GM21786 (cell line): ENCODE results near the gene RHOBTB1.

ENCODE experiments used
- ATAC-seq: cut with Tn5 transposase; IDR thresholded peaks from one replicate; pipeline ENCODE4 v1.9.1; 2021; ENCODE audit not compliant: unreplicated experiment

The RHOBTB1 gene

DNA sequence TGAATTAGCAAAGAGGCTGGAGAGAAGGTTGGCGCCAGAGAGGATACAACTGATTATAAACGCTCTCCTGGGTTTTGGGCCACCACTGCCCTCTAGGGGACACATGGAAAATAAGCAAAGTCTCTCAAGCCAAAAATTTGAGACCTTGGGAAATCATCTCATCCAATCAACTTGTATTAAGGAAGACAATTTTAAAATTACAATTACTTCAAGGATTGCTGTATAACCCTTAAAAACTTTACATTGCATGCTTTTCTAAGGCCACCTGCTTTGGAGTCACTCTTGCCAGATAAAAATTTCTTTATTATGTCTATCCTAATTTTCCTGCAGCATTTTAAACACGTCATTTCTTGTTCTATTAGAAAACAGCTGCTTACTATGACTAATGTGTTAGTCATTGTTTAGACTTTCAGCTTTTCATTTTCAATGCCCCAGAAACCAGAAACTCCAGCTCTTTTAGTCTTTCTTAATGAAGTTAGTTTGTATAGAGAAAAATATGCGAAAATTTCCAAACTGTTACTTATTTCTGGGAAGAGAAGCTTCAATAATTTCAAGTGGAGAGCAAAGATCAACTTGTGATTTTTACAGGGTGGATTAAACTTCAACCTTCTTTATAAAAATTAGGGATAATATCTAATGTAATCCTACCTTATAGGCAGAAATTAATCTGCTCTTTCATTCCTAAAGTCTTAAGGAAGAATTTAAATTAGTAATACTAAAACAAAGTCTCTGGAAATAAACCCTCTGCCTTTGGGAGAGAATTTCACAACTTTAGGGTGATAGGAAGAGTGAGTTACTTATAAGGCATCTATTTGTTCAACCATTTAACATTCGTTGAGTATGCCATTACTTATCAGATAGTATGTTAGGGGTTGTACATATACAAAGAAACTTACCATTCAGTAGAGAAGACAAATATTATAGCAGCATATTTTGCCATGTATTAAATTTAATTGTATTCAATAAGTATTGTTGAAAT lies 20.6 kb upstream of the RHOBTB1 start:
- peak; percentile 63 for ATAC-seq

DNA sequence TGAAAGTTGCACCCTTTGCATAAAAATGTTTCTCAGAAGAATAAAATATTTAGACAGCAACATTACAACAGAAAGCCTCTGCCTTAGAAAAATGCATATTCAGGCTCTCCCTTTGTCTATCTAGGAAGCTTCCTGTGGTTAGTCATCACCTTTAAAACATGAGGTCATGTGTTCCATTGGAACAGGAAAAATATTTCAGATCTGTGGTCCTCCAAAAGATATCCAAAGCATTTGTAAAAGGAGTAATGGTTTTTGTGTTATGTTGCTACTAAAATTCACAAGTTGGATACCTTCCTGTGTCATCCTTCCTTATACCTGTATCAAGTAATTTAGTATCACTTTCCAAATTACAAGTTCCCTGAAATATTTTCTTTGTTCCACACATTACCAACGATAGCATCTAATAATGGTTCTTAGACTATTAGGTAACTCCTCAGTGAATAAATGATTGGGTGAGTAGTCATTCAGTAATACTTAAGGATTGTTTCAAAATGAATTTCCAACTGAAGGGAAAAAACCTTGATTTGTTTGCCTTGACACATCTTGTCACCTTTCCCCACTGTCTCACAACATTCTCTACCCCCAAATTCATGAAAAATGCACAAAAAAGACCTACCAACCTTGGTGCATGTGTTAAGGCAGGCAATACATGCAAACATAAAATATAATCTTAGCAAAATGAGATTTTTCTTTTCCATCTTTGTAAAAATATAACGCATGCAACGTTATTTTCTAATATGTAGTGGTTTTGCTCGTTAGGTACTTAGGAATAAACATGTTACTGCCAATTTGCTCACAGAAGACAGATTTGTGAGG lies 19.7 kb upstream of the RHOBTB1 start:
- no peak for ATAC-seq

GRCh38 chr10:60962946-60963345 lies 19.0 kb upstream of the RHOBTB1 start:
- ATAC-seq = no peak

DNA sequence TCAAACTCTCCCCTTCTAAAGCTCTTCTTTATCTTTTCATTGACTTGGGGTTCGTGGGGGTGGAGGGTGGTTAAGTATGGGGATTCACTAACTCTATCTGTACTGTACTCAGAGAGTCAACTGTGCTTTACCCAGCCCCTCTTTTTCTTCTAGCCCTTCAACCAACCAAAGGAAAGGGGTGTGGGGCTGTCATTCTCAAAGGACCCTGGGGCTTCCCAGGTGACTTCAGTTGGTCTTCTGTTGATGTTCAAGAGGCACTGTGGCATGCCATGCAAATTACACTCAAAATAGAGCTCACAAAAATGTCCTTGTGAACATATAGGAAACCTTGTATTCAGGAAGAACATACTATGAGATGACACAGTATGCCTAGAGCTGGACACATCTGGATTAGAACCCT lies 16.9 kb upstream of the RHOBTB1 start:
- ATAC-seq = no peak

DNA sequence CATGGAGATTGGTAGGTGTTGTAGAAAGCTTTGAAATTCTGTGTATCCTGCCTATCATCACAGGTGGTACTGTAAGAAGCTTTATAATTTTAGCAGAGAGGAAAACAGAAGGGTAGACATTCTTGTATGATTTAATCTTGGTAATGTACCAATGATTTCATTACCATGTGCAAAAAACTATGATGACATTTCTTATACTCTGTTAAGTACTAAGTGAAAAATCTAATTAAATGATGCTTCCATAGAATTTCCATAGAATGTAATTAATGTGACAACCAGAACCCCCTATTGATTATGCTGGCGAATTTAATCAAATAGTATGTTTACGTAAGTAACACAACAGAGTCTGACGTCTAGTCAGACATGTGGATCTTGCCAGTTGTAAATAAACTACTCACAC lies 16.0 kb upstream of the RHOBTB1 start:
- ATAC-seq = no peak

GRCh38 chr10:60958892-60959601 lies 15.1 kb upstream of the RHOBTB1 start:
- no peak for ATAC-seq

- ATAC-seq = no peak
Measured at GRCh38 chr10:60957667-60958221, 13.8 kb upstream of the RHOBTB1 start.

- ATAC-seq = no peak
Measured at GRCh38 chr10:60955957-60956425, 12.0 kb upstream of the RHOBTB1 start.

GRCh38 chr10:60955316-60955715 lies 11.3 kb upstream of the RHOBTB1 start:
- no peak for ATAC-seq

DNA sequence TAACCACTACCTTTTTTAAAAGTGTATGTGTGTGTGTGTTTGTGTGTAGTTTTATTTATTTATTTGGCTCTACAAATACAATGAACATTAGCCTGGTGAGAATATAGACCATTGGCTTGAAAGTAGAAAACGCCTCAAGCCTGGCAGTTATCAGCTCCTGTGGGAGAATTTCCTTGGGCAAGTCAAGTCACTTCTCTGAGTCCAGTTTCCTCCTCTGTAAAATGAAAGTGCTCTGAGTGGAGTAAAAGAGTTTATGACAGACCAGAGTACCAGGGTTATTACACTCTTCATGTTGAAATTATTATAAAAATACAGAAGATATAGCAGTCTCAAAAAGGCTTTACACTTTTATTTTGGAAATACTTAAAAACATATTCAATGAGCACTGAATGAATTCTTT lies 10.1 kb upstream of the RHOBTB1 start:
- no peak for ATAC-seq

- no peak for ATAC-seq
Measured at GRCh38 chr10:60953420-60953819, 9.4 kb upstream of the RHOBTB1 start.

GRCh38 chr10:60952846-60953220 lies 8.8 kb upstream of the RHOBTB1 start:
- ATAC-seq = no peak

- ATAC-seq = no peak
Measured at GRCh38 chr10:60952067-60952845, 8.3 kb upstream of the RHOBTB1 start.

- no peak for ATAC-seq
Measured at GRCh38 chr10:60951272-60951724, 7.3 kb upstream of the RHOBTB1 start.

DNA sequence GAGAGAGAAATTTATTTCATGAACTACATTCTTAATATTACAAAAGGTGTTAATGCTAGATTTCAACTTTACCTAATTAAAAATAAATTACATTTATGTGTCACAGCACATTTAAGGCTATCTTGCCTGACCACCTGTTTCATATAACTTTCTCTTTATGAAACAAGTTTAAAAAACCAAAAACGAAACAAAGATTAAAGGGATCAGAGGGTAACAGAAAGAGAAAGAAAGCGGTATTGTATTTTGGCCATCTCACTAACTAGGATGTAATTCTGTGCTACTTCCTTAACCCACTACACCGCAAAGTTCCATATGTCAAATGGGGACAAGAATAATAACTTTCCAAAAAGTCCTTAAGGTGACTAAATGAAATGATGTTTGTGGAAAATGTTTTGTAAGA lies 6.3 kb upstream of the RHOBTB1 start:
- ATAC-seq = peak; percentile 56

DNA sequence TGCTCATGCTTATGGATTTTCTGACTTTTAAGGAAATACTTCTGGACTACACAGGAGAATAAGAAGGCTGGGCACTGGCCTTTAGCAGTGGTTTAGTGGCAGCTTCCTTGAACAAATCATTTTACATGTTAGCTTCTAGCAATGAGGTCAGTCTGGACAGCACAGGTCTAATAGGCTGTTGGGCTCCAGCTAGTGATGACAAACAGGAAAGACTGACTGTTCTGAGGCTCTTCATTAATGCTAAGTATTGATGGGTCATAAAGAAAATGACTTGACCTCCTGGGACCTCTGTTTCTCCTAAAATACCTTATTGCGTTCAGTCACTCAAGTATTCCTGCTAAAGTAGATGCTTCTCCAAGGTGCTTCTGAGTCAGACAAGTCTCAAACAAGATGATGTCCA lies 4.9 kb upstream of the RHOBTB1 start:
- no peak for ATAC-seq

DNA sequence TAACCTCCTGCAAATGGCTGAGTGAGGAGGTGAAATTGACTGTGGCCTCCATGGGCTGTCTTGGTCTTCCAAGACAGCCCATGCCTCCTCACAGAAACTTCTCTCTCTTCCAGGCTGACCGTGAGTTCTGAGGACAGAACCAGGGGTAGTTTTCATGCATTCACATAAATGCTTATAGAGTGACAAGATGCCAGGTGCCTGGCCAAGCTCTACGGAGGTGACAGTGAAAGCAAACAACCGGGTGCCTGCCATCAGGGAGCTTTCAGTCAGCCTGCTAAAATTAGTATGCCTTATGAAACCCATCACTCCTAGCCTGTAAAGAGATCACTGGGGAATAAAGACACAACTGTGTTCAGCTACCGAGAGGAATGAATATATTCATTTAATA lies 919 bp upstream of the RHOBTB1 start:
- no peak for ATAC-seq

DNA sequence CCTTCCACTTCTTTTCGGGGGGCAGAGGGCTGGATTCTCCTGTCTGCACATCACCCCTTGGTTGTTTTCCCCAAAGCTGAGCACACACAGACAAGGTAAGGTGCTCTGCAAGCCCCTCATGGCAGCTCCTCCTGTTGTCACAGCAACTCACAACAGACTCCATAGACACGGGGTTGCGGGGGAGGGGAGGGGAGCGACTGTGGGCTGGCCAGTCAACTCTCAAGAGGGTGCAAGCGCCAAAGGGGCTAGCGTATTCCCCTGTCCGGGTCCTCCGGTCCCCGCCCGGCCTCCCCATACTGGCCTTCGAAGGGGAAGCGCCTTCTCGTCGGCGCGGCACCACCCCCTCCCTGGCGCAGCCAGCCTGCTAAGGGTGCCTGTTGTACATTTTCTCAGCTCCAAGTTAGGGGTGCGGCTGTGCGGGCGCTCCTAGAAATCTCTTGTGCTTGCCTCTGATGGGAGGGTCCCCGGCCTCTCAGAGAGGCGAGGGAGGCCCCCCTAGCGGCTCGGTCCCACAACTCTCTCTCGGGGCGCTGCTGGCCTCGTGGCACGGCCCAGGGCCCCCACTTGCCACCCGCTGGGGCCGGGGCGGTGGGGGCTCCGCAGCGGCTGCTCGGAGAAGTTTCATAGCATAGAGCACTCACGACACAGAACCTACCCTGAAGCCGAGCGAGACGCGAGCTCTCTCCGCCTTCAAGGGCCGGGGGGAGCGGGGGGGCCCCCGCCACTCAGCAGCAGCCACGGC lies 498 bp downstream of the RHOBTB1 start:
- ATAC-seq = peak; percentile 29

GRCh38 chr10:60942788-60943315 lies 1.1 kb downstream of the RHOBTB1 start:
- peak; percentile 59 for ATAC-seq
